Breast epithelium (tissue), 4 donors: ENCODE measurements around the gene FAM151B. TPM values are rescaled to one million over a fixed set of nuclear protein-coding genes. Genes with fewer than 3 reads are reported as not detected.
"Not testable (repeated sequence)": the region's sequence is repeated elsewhere in the genome, so short reads cannot be mapped to it uniquely, and the experiment has no call there.

Experiments used
- DNase-seq, 2 donors: peaks; one replicate each; pipeline ENCODE4 v3.0.0-alpha.2; 2019; ENCODE audit warnings: low spot score in 2 of 2
- H3K27ac ChIP-seq, 2 donors: fragments of 200-600 bp; sonication (generic) in 1 of 2; one replicate each; pipeline ENCODE4 v1.5.1; 2016 to 2019; ENCODE audit warnings: mild to moderate bottlenecking in 1 of 2
- H3K27me3 ChIP-seq, 2 donors: fragments of 200-600 bp; sonication (generic) in 1 of 2; one replicate each; pipeline versions ENCODE4 v1.5.1 to v1.6.0; 2017 to 2019; ENCODE audit warnings: control low read depth in 1 of 2, mild to moderate bottlenecking in 1 of 2
- H3K36me3 ChIP-seq: fragments of 200-600 bp; one replicate; pipeline ENCODE4 v1.5.1; 2019
- H3K4me1 ChIP-seq, 2 donors: fragments of 200-600 bp; sonication (generic); one replicate each; pipeline ENCODE4 v1.5.1; 2016 to 2019; ENCODE audit warnings: control low read depth in 1 of 2
- H3K4me3 ChIP-seq, 3 donors: fragments of 200-600 bp; sonication (generic); 1 replicate in 2 of 3; 2 replicates in 1 of 3; pipeline ENCODE4 v1.5.1; 2016 to 2019; ENCODE audit warnings: mild to moderate bottlenecking in 3 of 3, moderate library complexity in 2 of 3
- H3K9me3 ChIP-seq, 2 donors: fragments of 200-600 bp; sonication (generic) in 1 of 2; one replicate each; pipeline ENCODE4 v1.5.1; 2016 to 2019; ENCODE audit warnings: control low read depth in 1 of 2
- CTCF ChIP-seq, 3 donors: fragments of 450-650 bp; IDR thresholded peaks; one replicate each; pipeline ENCODE4 v1.5.1; 2016 to 2017; ENCODE audit warnings: antibody characterized with exemption in 3 of 3, mild to moderate bottlenecking in 3 of 3, moderate library complexity in 3 of 3
- POLR2A ChIP-seq: fragments of 450-650 bp; IDR thresholded peaks from one replicate; pipeline ENCODE4 v1.6.1; 2016; ENCODE audit warnings: antibody characterized with exemption, mild to moderate bottlenecking, moderate library complexity
- POLR2AphosphoS5 ChIP-seq, 3 donors: sonication (generic); formaldehyde crosslinking; IDR thresholded peaks; one replicate each; pipeline ENCODE4 v1.6.1; 2017; ENCODE audit warnings: antibody characterized with exemption in 3 of 3
- intact Hi-C: fragments of 100-400 bp; cut with DNase I; formaldehyde crosslinking; loops from one replicate; pipeline ENCODE4 v1.15.1; 2023; ENCODE audit warnings: low total_unique reads
- total RNA-seq, 3 donors: library from RNA; depleted of rRNA; stranded (reverse); fragments of >200 nt; gene quantifications; one replicate each; pipeline ENCODE4 v1.1.0, GENCODE V29; 2016

Gene FAM151B
- total RNA-seq, 3 donors from 2014 or later = 2.7 to 7.3 (median 5.2) TPM

GRCh38 chr5:80491296-80491695 is 3.4 kb downstream of the FAM151B start:
- intact Hi-C loops = no loop called here
- Histone ChIP-seq H3K4me1 (no peaks in the 10 kb centered on the region), H3K9me3 (no peaks in the 10 kb centered on the region), H3K36me3 (no peaks in the 10 kb centered on the region), H3K4me3 (no peak overlapping the region), H3K27ac (no peak overlapping the region), H3K27me3 (no peaks in the 10 kb centered on the region)
- DNase-seq = no peak
- no peak for TF ChIP-seq POLR2AphosphoS5 (IDR thresholded peaks at IDR 0.05)
- TF ChIP-seq CTCF (IDR thresholded peaks at IDR 0.05) = no peak
- no peak for TF ChIP-seq POLR2A

DNA sequence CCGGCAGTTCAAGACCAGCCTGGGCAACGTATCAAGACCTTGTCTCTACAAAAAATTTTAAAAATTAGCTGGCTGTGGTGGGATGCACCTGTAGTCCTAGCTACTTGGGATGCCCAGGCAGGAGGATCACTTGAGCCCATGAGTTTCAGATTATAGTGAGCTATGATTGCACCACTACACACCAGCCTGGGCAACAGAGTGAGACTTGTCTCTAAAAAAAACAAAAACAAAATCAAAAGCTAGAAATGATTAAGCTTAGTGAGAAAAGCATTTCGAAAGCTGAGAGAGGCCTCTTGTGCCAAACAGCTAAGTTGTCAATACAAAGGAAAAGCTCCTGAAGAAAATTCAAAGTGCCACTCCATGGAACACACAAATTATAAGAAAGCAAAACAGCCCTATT is 4.8 kb downstream of the FAM151B start:
- no peaks in the 10 kb centered on the region for H3K36me3 ChIP-seq
- no peak for TF ChIP-seq CTCF (IDR thresholded peaks at IDR 0.05)
- TF ChIP-seq POLR2AphosphoS5 (IDR thresholded peaks at IDR 0.05) = no peak
- TF ChIP-seq POLR2A = no peak
- no peak overlapping the region for H3K4me3 ChIP-seq
- intact Hi-C loops = no loop called here
- no peaks in the 10 kb centered on the region for H3K4me1 ChIP-seq
- DNase-seq = no peak
- H3K27ac ChIP-seq = peak overlapping the region; percentile 22 to 55
- H3K27me3 ChIP-seq = no peaks in the 10 kb centered on the region
- H3K9me3 ChIP-seq = no peaks in the 10 kb centered on the region

- H3K9me3 ChIP-seq, H3K4me3 ChIP-seq, H3K4me1 ChIP-seq, H3K27me3 ChIP-seq, H3K36me3 ChIP-seq, intact Hi-C loops: not testable (repeated sequence)
- H3K27ac ChIP-seq = peak overlapping the region; percentile 22 to 55
- peak in 1 of 2 donors; percentile 50 for DNase-seq
These were observed 5.5 kb downstream of the FAM151B start for GRCh38 chr5:80493443-80493842.

- Histone ChIP-seq H3K36me3 (no peaks in the 10 kb centered on the region), H3K4me1 (no peaks in the 10 kb centered on the region), H3K9me3 (no peaks in the 10 kb centered on the region), H3K4me3 (no peak overlapping the region), H3K27me3 (no peaks in the 10 kb centered on the region), H3K27ac (no peak overlapping the region)
- DNase-seq = no peak
- intact Hi-C loops = no loop called here
- no peak for TF ChIP-seq CTCF (IDR thresholded peaks at IDR 0.05)
- TF ChIP-seq POLR2A = no peak
- TF ChIP-seq POLR2AphosphoS5 (IDR thresholded peaks at IDR 0.05) = no peak
These were observed 8.0 kb downstream of the FAM151B start for GRCh38 chr5:80495891-80496290.

- no peak for DNase-seq
- no peaks in the 10 kb centered on the region for H3K36me3 ChIP-seq
- intact Hi-C loops = no loop called here
- H3K9me3 ChIP-seq = no peaks in the 10 kb centered on the region
- TF ChIP-seq POLR2AphosphoS5 (IDR thresholded peaks at IDR 0.05) = no peak
- TF ChIP-seq POLR2A = no peak
- no peak for TF ChIP-seq CTCF (IDR thresholded peaks at IDR 0.05)
- no peak overlapping the region for H3K27ac ChIP-seq
- H3K27me3 ChIP-seq = no peaks in the 10 kb centered on the region
- H3K4me3 ChIP-seq = no peak overlapping the region
- H3K4me1 ChIP-seq = no peaks in the 10 kb centered on the region
These were observed 14.9 kb downstream of the FAM151B start for GRCh38 chr5:80502800-80503199.

DNA sequence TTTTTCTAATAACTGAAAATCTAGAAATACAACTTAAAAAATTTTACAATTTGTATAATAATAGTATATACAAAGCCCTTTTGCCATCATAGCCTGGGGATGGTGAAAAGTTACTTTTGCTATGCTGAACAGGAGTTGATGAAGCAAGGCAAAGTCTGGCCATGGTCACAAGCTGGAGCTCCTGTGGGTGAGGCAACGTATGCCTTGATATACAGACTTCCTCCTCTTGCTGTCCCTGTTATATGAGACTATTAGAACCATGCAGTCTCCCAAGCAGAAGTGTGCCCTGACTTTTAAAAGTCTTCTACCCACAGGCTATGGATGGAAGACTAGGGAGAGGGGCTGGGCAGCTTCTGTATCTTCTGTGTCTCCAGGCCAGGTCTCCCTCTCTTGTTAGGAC is 15.7 kb downstream of the FAM151B start:
- intact Hi-C loops = no loop called here
- H3K4me3 ChIP-seq = no peak overlapping the region
- no peak overlapping the region for H3K27ac ChIP-seq
- no peaks in the 10 kb centered on the region for H3K9me3 ChIP-seq
- no peaks in the 10 kb centered on the region for H3K27me3 ChIP-seq
- no peak for DNase-seq
- TF ChIP-seq POLR2A (no peak), CTCF (IDR thresholded peaks at IDR 0.05) (no peak), POLR2AphosphoS5 (IDR thresholded peaks at IDR 0.05) (no peak)
- no peaks in the 10 kb centered on the region for H3K36me3 ChIP-seq
- no peaks in the 10 kb centered on the region for H3K4me1 ChIP-seq
